Keratinocyte (primary cell): Measurements from ENCODE around the gene CD247. TPM values are rescaled to one million over a fixed set of nuclear protein-coding genes. Genes with fewer than 3 reads are reported as not detected.

ENCODE experiments used
- DNase-seq: peaks from one replicate; pipeline ENCODE4 v3.0.0-alpha.2; 2011; ENCODE audit warnings: low read depth, missing footprints, low spot score
- FAIRE-seq: peaks from 2 replicates; lab custom pipeline; 2011; peaks lifted over from hg19 to GRCh38; lab: Jason Lieb, UNC
- H2AFZ ChIP-seq: 2 replicates; pipeline ENCODE4 v1.6.0; 2012; ENCODE audit warnings: low read length, control low read depth, inconsistent platforms; ENCODE audit not compliant: control insufficient read depth
- H3K27ac ChIP-seq: 2 replicates; pipeline ENCODE4 v1.5.1; 2011; ENCODE audit warnings: low read length; ENCODE audit not compliant: control insufficient read depth, insufficient read depth
- H3K27me3 ChIP-seq: 3 replicates; pipeline ENCODE4 v1.6.0; 2011; ENCODE audit warnings: low read length; ENCODE audit not compliant: control insufficient read depth, insufficient read depth; ENCODE audit errors: extremely low read depth
- H3K36me3 ChIP-seq, 2 experiments: 2 replicates in 1 of 2; 3 replicates in 1 of 2; pipeline ENCODE4 v1.5.1; 2011; ENCODE audit warnings: low read length in 2 of 2, mild to moderate bottlenecking in 1 of 2; ENCODE audit not compliant: control insufficient read depth in 2 of 2, insufficient read depth in 2 of 2; ENCODE audit errors: extremely low read depth in 1 of 2
- H3K4me1 ChIP-seq: 3 replicates; pipeline ENCODE4 v1.5.1; 2011; ENCODE audit warnings: low read length; ENCODE audit not compliant: control insufficient read depth, insufficient read depth; ENCODE audit errors: extremely low read depth
- H3K4me2 ChIP-seq: 3 replicates; pipeline ENCODE4 v1.6.0; 2011; ENCODE audit warnings: low read depth, low read length; ENCODE audit not compliant: control insufficient read depth, insufficient read depth; ENCODE audit errors: extremely low read depth
- H3K4me3 ChIP-seq, 3 experiments: fragments of 200-600 bp in 1 of 3; sonication (generic) in 1 of 3; 2 replicates in 2 of 3; 3 replicates in 1 of 3; pipeline ENCODE4 v1.5.1; 2011 to 2016; ENCODE audit warnings: low read length in 3 of 3, mild to moderate bottlenecking in 3 of 3, control low read depth in 2 of 3, inconsistent platforms in 1 of 3, low read depth in 1 of 3, mixed read lengths in 1 of 3, mixed run types in 1 of 3, moderate library complexity in 1 of 3; ENCODE audit not compliant: control insufficient read depth in 2 of 3, insufficient read depth in 2 of 3; ENCODE audit errors: extremely low read depth in 1 of 3
- H3K79me2 ChIP-seq: 2 replicates; pipeline ENCODE4 v1.6.0; 2012; ENCODE audit warnings: low read length; ENCODE audit not compliant: control insufficient read depth, insufficient read depth
- H3K9ac ChIP-seq: 3 replicates; pipeline ENCODE4 v1.6.0; 2011; ENCODE audit warnings: low read length; ENCODE audit not compliant: control insufficient read depth, insufficient read depth; ENCODE audit errors: extremely low read depth
- H3K9me1 ChIP-seq: 3 replicates; pipeline ENCODE4 v1.6.0; 2011; ENCODE audit warnings: low read length; ENCODE audit not compliant: control insufficient read depth, insufficient read depth; ENCODE audit errors: extremely low read depth
- H3K9me3 ChIP-seq: 2 replicates; pipeline ENCODE4 v1.5.1; 2012; ENCODE audit warnings: low read depth, low read length; ENCODE audit not compliant: control insufficient read depth
- H4K20me1 ChIP-seq: 3 replicates; pipeline ENCODE4 v1.6.0; 2011; ENCODE audit warnings: low read length; ENCODE audit not compliant: control insufficient read depth, insufficient read depth; ENCODE audit errors: extremely low read depth
- EZH2 ChIP-seq: IDR thresholded peaks from one replicate; pipeline ENCODE4 v1.6.1; 2012; ENCODE audit warnings: inconsistent platforms, mild to moderate bottlenecking, low read length, moderate library complexity
- dilution Hi-C: fragments of 300-500 bp; cut with MboI; formaldehyde crosslinking; loops from one replicate; pipeline ENCODE4 v1.7.0; 2020; ENCODE audit warnings: low sequenced_read_pairs; ENCODE audit not compliant: extremely low pct_ligation_motif_present
- polyA plus RNA-seq, 5 experiments: library from polyadenylated mRNA; depleted of rRNA in 3 of 5; stranded (reverse) in 3 of 5; stranded (forward) in 1 of 5; unstranded in 1 of 5; fragments of >200 nt; gene quantifications; 1 replicate in 1 of 5; 2 replicates in 3 of 5; 3 replicates in 1 of 5; pipeline versions ENCODE4 v1.2.1 to v1.2.3, GENCODE V29; 2011 to 2012; ENCODE audit warnings: missing spikeins in 2 of 5, low read depth in 1 of 5, low replicate concordance in 1 of 5
- TF ChIP-seq, protein P1 (sequence below), 3 experiments: IDR thresholded peaks in 1 of 3; conservative IDR thresholded peaks in 1 of 3; optimal IDR thresholded peaks in 1 of 3; 2 replicates in 2 of 3; 3 replicates in 1 of 3; pipeline versions ENCODE3 to v1.5.1; 2011; ENCODE audit warnings: low read length in 3 of 3, mild to moderate bottlenecking in 3 of 3, moderate library complexity in 2 of 3, control low read depth in 1 of 3, inconsistent platforms in 1 of 3; ENCODE audit not compliant: insufficient read depth in 2 of 3; ENCODE audit errors: extremely low read depth in 1 of 3

Gene CD247
- polyA plus RNA-seq, 1 donor (not counting 4 experiments of a cell fraction or from before 2014, with no cell fraction given): not detected

DNA sequence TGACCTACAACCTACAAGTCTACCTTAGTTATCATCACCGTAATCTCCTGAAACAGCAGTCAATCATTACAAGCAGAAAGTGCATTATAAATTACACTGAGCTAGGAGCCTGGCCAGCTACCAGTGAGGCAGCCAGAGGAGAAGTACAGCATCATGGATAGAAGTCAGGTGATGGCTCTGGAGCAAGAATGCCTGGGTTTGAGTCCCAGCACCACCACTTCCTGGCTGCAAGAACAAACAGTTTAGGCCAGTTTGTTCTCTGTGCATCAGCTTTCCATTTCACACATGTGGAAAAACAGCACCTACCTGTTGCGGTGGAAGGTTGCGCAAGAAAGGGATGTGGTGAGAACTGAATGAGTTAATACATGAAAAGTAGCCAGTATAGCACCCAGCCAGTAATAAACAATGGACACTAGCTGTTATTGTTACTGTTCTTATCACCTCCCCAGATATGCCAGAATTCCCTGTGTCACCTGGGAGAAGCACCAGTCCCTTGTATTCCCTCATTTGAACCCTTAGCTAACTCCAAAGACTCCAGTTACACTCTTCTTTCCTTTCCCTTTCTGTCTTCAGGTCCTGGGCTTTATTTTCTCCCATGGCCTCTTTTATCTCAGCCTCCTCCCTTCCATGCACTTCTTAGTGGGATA, 26.2 kb upstream of the CD247 start:
- Histone ChIP-seq H3K36me3 (peaks cover 0 to 4% of the 10 kb centered on the region in 2 experiments), H3K27me3 (no peaks in the 10 kb centered on the region), H2AFZ (no peak overlapping the region), H3K27ac (peak overlapping the region; percentile 31), H3K4me1 (peaks cover 12% of the 10 kb centered on the region), H3K9me1 (no peaks in the 10 kb centered on the region), H3K9me3 (no peaks in the 10 kb centered on the region), H3K9ac (no peak overlapping the region), H3K79me2 (no peaks in the 10 kb centered on the region), H4K20me1 (no peaks in the 10 kb centered on the region), H3K4me3 (no peak overlapping the region), H3K4me2 (peak overlapping the region; percentile 18)
- DNase-seq: peak; percentile 88
- TF ChIP-seq, protein P1, sequence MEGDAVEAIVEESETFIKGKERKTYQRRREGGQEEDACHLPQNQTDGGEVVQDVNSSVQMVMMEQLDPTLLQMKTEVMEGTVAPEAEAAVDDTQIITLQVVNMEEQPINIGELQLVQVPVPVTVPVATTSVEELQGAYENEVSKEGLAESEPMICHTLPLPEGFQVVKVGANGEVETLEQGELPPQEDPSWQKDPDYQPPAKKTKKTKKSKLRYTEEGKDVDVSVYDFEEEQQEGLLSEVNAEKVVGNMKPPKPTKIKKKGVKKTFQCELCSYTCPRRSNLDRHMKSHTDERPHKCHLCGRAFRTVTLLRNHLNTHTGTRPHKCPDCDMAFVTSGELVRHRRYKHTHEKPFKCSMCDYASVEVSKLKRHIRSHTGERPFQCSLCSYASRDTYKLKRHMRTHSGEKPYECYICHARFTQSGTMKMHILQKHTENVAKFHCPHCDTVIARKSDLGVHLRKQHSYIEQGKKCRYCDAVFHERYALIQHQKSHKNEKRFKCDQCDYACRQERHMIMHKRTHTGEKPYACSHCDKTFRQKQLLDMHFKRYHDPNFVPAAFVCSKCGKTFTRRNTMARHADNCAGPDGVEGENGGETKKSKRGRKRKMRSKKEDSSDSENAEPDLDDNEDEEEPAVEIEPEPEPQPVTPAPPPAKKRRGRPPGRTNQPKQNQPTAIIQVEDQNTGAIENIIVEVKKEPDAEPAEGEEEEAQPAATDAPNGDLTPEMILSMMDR (optimal IDR thresholded peaks at IDR 0.05 in 1 of 3, IDR thresholded peaks at IDR 0.05 in 1 of 3, conservative IDR thresholded peaks at IDR 0.05 in 1 of 3; ENCODE audit: extremely low read depth in 1 of 3, insufficient read depth in 2 of 3, low read length in 3 of 3): no peak
- peak; percentile 99 for FAIRE-seq
- dilution Hi-C loops: no loop called here

DNA sequence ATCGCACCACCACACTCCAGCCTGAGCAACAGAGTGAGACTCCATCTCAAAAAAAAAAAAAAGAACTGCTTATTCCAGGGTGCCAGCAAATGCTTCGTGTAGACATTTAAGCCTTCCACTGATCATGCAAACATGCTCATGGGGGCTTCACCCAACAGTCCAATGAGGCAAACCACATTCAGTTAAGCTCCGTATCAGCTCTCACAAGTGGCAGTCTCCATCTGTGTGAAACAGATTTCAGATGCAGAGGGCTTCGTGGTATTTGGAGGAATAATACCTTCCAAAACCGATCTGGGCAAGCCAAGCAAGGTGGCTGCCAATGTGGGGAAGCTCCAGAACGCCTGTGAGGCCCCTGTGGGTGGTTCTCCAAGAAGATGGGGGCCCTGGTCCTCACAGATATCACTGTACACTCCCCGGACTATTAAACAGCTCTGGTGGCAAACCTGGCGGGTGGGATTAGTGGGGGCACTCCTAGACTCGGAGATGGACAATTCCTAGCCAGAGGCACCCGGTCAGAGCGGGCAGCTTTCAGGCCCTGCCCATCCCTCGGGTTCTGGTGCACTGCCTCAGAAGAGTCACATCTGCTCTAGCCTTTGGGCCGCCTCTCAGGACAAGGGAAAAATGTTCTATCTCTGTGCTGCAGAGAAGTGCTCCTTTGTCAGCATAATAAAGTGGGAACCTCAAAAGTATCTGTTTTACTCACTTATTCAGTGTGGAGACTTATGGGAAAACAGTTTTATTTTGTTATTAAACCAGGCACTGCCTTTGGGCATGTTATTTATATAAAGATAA, 25.1 kb upstream of the CD247 start:
- H3K4me1 ChIP-seq: peaks cover 12% of the 10 kb centered on the region
- no peak overlapping the region for H3K27ac ChIP-seq
- H3K9me3 ChIP-seq: no peaks in the 10 kb centered on the region
- H2AFZ ChIP-seq: no peak overlapping the region
- peaks cover 0 to 4% of the 10 kb centered on the region in 2 experiments for H3K36me3 ChIP-seq
- no peaks in the 10 kb centered on the region for H3K79me2 ChIP-seq
- no peak for FAIRE-seq
- no peak overlapping the region for H3K4me3 ChIP-seq
- DNase-seq: no peak
- H3K9ac ChIP-seq: no peak overlapping the region
- dilution Hi-C loops: no loop called here
- TF ChIP-seq EZH2: no peak
- TF ChIP-seq, protein P1 (optimal IDR thresholded peaks at IDR 0.05 in 1 of 3, IDR thresholded peaks at IDR 0.05 in 1 of 3, conservative IDR thresholded peaks at IDR 0.05 in 1 of 3; ENCODE audit: extremely low read depth in 1 of 3, insufficient read depth in 2 of 3, low read length in 3 of 3): no peak
- H3K27me3 ChIP-seq: no peaks in the 10 kb centered on the region
- H3K4me2 ChIP-seq: no peak overlapping the region
- H4K20me1 ChIP-seq: no peaks in the 10 kb centered on the region
- no peaks in the 10 kb centered on the region for H3K9me1 ChIP-seq
